NCI-H146 treated with DMSO at 0.1 percent for 48 hours (cell line): ENCODE results near the gene EIF4H.
"Not testable (repeated sequence)": the region's sequence is repeated elsewhere in the genome, so short reads cannot be mapped to it uniquely, and the experiment has no call there.

Experiments
- DNase-seq: peaks from one replicate; lab custom pipeline; 2025; ENCODE audit not compliant: unreplicated experiment; lab: John Stamatoyannopoulos, UW

The EIF4H gene

GRCh38 chr7:74197449-74198124, 23.4 kb downstream of the EIF4H start:
- no peak for DNase-seq

- no peak for DNase-seq
Measured at GRCh38 chr7:74199551-74200355, 25.6 kb downstream of the EIF4H start.

DNA sequence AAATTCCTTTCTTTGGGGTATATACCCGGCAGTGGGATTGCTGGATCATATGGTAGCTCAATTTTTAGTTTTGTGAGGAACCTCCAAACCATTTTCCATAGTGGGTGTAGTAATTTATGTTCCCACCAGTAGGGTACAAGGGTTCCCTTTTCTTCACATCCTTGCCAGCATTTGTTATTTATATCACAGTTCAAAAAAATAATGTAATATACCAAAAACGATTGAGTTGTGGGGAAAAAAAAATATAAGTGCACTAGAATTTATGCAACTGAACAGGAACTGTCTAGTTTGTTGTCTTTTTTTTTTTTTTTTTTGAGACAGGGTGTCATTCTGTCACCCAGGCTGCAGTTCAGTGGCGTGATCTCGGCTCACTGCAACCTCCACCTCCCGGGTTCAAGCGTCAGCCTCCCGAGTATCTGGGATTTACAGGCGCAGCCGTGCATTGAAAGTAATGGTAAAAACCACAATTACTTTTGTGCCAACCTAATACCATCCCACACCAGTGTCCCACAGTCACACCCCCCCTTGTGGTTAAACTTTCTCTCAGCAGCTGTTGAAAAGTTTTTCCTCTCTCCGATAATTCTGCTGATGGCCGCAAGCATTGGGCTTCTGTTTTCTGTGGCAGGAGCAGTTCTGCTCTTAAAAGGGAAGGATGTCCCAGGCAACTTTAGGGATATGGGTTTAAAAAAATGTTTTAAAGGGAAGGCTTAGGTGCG, 28.8 kb downstream of the EIF4H start:
- no peak for DNase-seq

GRCh38 chr7:74203956-74204618, 29.9 kb downstream of the EIF4H start:
- no peak for DNase-seq

DNA sequence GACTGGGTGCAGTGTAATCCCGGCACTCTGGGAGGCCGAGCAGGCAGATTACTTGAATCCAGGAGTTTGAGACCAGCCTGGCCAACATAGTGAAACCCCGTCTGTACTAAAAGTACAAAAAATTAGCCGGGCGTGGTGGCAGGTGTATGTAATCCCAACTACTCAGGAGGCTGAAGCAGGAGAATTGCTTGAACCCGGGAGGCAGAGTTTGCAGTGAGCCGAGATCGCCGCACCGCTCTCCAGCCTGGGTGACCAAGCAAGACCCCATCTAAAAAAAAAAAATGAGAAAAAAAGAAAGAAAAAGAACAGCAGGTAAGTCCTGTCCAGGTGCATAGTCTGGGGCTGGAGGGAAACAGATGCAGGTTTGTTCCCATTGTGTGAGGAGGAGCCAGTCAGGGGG, 31.9 kb downstream of the EIF4H start:
- DNase-seq = not testable (repeated sequence)

DNA sequence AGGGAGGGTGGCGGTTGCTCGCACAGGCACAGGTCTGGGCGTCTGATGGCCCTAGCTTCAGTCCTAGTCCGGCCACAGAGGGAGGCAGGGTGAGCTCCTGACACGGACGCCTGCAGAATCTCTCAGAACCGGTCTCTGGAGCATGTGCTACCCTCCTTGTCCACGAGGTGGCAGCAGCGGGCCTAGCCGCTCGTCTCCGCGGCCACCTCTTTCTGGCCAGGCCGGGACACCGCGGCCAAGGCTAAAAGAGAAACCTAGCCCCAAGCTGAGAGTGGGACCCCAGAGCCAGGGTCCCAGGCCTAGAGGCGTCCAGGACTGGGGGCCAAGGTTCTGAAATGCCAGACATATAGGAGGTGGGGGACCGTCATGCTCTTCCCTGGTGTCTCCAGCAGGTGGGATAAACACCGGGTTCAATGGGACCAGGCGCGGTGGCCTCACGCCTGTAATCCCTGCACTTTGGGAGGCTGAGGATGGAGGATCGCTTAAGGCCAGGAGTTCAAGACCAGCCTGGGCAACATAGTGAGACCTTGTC, 32.5 kb downstream of the EIF4H start:
- DNase-seq = no peak

DNA sequence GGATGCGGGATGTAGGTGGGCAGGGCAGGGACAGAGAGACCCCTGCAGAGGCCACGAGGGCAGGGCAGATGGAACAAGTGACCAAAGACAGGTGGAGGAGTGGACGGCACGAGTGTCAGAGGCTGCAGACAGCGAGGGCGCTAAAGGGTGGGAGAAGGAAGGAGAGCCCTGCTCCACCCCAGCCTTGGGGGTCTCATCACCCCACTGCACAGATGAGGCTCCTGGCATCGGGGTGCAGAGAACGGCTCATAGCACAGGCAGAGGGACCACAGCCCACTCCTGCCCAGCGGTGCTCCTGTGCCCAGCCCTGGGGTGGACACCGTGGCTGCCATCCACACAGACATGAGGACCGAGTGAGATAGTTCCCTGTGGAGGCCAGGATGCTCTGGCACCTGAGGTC, 33.4 kb downstream of the EIF4H start:
- no peak for DNase-seq

- DNase-seq = not testable (repeated sequence)
Measured at GRCh38 chr7:74208241-74208640, 34.1 kb downstream of the EIF4H start.

DNA sequence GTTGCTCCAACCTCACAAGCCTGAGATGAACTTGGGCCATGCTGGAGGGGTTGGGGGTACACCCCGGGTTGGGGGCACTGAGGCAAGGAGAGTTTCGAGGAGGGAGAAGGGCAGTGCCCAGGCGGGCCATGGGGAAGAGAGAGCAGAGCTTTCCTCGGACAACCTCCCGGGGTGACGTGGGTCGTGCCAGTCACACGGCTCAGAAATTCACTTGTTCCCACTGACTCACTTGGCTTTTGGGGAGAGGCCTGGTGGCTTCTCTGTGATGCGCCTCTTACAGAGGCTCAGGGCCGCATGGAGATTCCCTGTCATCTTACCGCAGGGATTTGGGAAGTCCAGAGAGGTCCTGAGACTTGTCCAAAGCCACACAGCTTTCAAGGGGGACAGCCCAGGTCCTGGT, 38.5 kb downstream of the EIF4H start:
- DNase-seq = no peak

- DNase-seq = no peak
Measured at GRCh38 chr7:74214816-74215630, 40.9 kb downstream of the EIF4H start.

- no peak for DNase-seq
Measured at GRCh38 chr7:74215921-74216320, 41.8 kb downstream of the EIF4H start.

DNA sequence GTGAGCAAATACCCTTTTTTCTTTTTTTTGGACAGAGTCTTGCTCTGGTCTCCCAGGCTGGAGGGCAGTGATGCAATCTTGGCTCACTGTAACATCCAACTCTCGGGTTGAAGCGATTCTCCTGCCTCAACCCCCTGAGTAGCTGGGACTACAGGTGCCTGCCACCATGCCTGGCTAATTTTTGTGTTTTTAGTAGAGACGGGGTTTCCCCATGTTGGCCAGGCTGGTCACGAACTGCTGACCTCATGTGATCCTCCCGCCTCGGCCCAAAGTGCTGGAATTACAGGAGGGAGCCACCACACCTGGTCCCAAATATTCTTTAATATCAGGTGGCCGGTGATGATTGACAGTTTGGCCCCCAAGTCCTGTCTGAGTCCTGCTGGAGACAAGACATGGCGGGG, 42.2 kb downstream of the EIF4H start:
- no peak for DNase-seq

DNA sequence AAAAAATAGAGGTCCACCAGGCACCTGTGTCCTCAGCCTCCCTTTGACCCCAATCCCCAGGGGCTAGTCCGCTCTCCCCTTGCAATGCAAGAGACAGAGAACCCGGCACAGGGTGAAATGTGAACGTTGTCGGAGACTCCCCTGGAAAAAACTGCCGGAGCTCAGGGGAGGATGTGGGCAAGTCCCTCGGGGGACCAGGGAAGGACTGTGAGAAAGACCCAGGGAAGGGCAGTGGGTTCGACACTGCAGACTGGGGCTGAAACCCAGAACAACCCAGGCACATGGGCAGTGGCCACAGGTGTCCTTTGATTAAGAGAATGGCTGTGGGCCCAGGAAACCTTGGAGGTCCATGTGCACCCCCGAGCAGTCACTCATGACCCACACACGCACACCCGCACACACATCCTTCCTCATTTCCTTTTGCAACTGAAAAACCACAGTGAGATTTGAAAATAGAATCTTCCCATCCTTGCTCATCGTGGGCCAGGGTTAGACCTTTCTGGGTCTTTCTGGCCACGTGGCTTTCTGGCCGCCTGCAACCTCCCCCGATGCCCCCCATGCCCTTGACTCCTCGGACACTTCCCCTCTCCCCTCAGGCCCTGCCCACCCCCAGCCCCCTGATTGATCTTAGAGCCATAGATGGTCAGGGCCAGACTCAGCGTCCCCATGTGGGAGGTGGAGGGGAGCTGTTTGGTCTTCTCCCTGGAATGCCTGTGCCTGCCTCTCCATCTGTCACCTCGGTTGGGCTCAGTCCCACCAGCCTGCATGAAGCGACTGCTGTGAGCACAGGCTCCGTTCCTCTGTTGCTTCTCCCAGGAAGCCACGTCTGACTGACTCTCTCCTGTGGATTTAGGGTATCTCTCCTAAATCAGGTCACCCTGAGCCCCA, 43.5 kb downstream of the EIF4H start:
- DNase-seq = no peak

- no peak for DNase-seq
Measured at GRCh38 chr7:74218343-74218698, 44.2 kb downstream of the EIF4H start.

DNA sequence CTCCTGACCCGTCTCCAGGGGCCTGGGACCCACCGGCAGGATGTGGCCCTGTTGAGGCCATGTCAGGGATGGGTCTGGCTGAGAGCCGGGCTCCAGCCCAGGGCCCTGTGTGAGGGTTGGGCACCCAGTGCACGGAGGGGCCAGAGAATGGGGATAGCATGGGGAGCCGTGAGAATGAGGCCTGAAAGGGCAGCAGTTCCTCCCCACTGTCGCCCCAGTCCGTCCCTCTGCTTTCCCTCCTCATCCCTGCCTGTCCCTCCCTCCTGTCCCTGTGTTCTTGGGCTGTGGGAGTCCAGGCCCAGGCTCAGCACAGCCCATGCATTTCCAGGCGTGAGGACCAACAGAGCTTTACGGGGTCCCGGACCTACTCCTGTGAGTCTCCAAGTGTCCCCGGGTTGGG, 45.3 kb downstream of the EIF4H start:
- DNase-seq = no peak

GRCh38 chr7:74220229-74220628, 46.1 kb downstream of the EIF4H start:
- no peak for DNase-seq

DNA sequence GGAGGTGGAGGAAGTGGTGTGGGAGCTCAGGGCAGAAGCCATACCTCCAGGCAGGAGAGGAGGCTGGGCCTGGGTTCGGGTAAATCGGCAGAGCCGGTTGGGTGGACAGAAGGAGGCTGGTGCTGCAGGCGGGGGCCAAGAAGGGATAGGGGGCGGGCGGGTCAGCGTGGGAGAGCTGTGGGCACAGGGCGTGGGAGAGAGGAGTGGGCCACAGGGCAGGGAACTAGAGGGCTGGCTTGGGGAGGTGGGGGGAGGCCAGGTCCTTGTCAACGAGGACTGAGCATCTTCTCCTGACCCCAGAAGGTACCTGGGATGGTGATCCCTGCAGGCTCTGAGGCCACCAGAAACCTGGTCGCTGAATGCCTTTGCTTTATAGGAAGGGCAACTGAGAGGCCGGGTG, 47.6 kb downstream of the EIF4H start:
- no peak for DNase-seq

DNA sequence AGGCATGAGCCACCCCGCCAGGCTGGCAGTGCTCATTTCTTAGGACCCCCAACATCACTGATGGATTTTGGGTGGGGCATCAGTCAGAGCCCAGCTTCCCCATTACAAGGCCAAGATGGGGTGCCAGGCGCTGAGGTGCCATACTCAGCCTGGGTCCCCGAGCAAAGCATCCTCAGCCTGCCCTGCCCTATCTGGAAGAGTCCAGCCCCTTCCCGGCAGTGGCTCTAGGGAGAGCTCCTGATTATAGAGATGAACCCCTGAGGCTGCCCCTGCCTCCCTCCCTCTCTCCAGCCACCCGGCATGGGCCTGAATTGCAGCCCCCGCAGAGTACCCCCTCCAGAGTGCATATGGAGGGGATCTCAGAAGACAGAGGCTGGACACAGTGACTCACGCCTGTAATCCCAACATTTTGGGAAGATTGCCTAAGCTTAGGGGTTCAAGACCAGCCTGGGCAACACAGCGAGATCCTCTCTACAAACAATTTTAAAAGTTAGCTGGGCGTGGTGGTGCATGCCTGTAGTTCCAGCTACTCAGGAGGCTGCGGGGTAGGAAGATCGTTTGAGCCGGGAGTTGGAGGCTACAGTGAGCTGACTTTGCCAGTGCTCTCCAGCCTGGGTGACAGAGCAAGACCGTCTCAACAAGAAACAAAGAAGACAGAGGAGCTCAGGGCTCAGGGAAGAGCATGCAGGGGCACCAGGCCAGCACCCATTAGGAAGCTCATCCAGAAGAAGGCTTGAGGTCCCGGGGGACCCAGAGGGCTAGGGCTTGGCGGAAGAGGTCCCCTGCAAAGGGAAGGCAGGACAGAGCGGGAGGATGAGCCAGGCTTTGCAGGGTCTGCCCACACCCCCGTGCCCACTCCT, 48.9 kb downstream of the EIF4H start:
- DNase-seq = no peak
